Right lobe of liver (tissue), 6 donors: ENCODE results near the gene GPR25. TPM values are rescaled to one million over a fixed set of nuclear protein-coding genes. Genes with fewer than 3 reads are reported as not detected.
A peak's percentile ranks its signal among the peaks of the same experiment; 100 is the strongest.

Experiments used
- ATAC-seq, 4 donors: fragments of 200-7000 bp; cut with Tn5 transposase; one replicate each; pipeline ENCODE4 v1.9.1; 2020; ENCODE audit warnings: mild to moderate bottlenecking in 4 of 4, moderate library complexity in 4 of 4
- DNase-seq, 3 donors: peaks; one replicate each; pipeline ENCODE4 v3.0.0-alpha.2; 2020
- H3K27ac ChIP-seq, 3 donors: fragments of 200-600 bp; one replicate each; pipeline ENCODE4 v1.8.0; 2022
- H3K27me3 ChIP-seq, 2 donors: fragments of 200-600 bp; one replicate each; pipeline ENCODE4 v1.8.0; 2022
- H3K36me3 ChIP-seq, 4 donors: fragments of 200-600 bp; sonication (generic) in 1 of 4; one replicate each; pipeline versions ENCODE4 v1.5.1 to v1.8.0; 2017 to 2022; ENCODE audit warnings: control low read depth in 1 of 4
- H3K4me1 ChIP-seq, 4 donors: fragments of 200-600 bp; sonication (generic) in 1 of 4; one replicate each; pipeline versions ENCODE4 v1.5.1 to v1.8.0; 2017 to 2022; ENCODE audit warnings: control low read depth in 1 of 4
- H3K4me3 ChIP-seq, 3 donors: fragments of 200-600 bp; one replicate each; pipeline ENCODE4 v1.8.0; 2022
- H3K9me3 ChIP-seq, 4 donors: fragments of 200-600 bp; sonication (generic) in 1 of 4; one replicate each; pipeline versions ENCODE4 v1.5.1 to v1.8.0; 2017 to 2022; ENCODE audit warnings: control low read depth in 1 of 4
- POLR2A ChIP-seq: fragments of 450-650 bp; IDR thresholded peaks from one replicate; pipeline ENCODE4 v1.6.1; 2017; ENCODE audit warnings: antibody characterized with exemption, mild to moderate bottlenecking
- WGBS: methylation state at CpG from one replicate; pipeline ENCODE4 v1.1.6; 2018; ENCODE audit warnings: low coverage, low lambda C conversion rate; ENCODE audit not compliant: insufficient coverage; ENCODE audit errors: missing lambda C conversion rate; 5-methylcytosine and 5-hydroxymethylcytosine counted together
- intact Hi-C, 2 donors: fragments of 100-400 bp; cut with DNase I; formaldehyde crosslinking; loops; one replicate each; pipeline versions ENCODE4 v1.11.2 to v1.14.1; 2022
- long read RNA-seq: library from polyadenylated mRNA; unstranded; transcript quantifications from one replicate; pipeline ENCODE4 v2.0.0, GENCODE V29; 2019
- total RNA-seq, 6 experiments: library from RNA; depleted of rRNA in 2 of 6; stranded (reverse); fragments of >200 nt in 2 of 6; fragmentation: NEBNext Ultra II Directional in 3 of 6; extraction: Animal tissue kit (Norgen Biotek cat#: 25700) in 3 of 6; gene quantifications; one replicate each; pipeline versions ENCODE4 v1.1.0 to v1.2.4, GENCODE V29; 2016 to 2023
- TF ChIP-seq, protein P1 (sequence below), 4 donors: fragments of 200-600 bp in 3 of 4; fragments of 450-650 bp in 1 of 4; IDR thresholded peaks; one replicate each; pipeline versions ENCODE4 v1.5.1 to v1.8.0; 2016 to 2022; ENCODE audit warnings: antibody characterized with exemption in 4 of 4, mild to moderate bottlenecking in 2 of 4
- donor health status: DM: no; HTN: yes; CAD: no.
- donor health status: DM: no; HTN: no; CAD: no.
- donor health status: DM: no; HTN: no; CAD: no.
- donor health status: DM: no; HTN: yes; CAD: no.
- donor health status: DM: no; HTN: yes; CAD: no.

The GPR25 gene
- not detected for total RNA-seq
- long read RNA-seq: 0 reads

DNA sequence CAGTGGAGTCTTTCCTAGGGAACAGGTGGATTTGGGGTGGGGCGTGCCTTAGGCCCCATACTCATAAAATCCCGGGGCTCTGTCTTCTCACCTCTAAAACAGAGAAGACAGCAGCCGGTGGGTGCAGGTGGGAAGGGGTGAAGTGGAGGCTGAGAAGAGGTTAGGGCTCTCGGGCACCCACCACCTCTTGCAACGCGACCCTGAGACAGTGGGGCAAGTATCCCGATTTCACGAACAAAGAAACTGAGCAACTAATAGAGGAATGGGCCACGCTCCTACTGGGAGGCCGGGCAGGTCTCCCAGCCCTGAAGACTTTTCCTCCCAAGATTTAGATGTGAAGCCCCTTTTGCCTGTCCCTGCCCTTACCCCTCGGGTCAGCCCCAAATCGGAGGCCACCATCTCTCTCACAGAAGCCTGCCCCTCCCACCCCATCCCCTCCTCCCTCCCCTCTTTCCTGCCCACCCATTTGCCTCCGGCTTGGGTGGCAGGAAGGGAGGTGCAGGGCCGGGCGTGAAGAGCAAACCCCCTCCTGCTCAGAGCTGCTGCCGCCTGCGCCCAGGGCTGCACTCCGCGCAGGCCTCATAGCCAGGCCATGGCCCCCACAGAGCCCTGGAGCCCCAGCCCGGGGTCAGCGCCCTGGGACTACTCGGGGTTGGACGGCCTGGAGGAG is at the start of gene GPR25:
GPR25 (plus strand) TSS at position 536 of the 670 bp plus-strand sequence; CDS start at position 593, 57 bp downstream.
- no peak within 1 kb of the TSS for H3K27ac ChIP-seq
- WGBS: 77% methylated on average over 5 of the region's 23 CpGs

GRCh38 chr1:200831091-200831490 is 41.7 kb upstream of the GPR25 start:
- TF ChIP-seq, protein P1, sequence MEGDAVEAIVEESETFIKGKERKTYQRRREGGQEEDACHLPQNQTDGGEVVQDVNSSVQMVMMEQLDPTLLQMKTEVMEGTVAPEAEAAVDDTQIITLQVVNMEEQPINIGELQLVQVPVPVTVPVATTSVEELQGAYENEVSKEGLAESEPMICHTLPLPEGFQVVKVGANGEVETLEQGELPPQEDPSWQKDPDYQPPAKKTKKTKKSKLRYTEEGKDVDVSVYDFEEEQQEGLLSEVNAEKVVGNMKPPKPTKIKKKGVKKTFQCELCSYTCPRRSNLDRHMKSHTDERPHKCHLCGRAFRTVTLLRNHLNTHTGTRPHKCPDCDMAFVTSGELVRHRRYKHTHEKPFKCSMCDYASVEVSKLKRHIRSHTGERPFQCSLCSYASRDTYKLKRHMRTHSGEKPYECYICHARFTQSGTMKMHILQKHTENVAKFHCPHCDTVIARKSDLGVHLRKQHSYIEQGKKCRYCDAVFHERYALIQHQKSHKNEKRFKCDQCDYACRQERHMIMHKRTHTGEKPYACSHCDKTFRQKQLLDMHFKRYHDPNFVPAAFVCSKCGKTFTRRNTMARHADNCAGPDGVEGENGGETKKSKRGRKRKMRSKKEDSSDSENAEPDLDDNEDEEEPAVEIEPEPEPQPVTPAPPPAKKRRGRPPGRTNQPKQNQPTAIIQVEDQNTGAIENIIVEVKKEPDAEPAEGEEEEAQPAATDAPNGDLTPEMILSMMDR (IDR thresholded peaks at IDR 0.05): no peak
- no peak for TF ChIP-seq POLR2A
- Histone ChIP-seq H3K27me3 (no peaks in the 10 kb centered on the region), H3K4me3 (no peak overlapping the region), H3K27ac (no peak overlapping the region), H3K9me3 (no peaks in the 10 kb centered on the region), H3K36me3 (no peaks in the 10 kb centered on the region), H3K4me1 (no peaks in the 10 kb centered on the region)
- ATAC-seq (no peak), DNase-seq (no peak)
- intact Hi-C loops: no loop called here
- WGBS: 81% methylated on average over 2 of the region's 2 CpGs

More for the DNA sequence above, at the start of gene GPR25:
- TF ChIP-seq, protein P1 (IDR thresholded peaks at IDR 0.05): no peak
- no peak for TF ChIP-seq POLR2A
- no peaks in the 10 kb centered on the region for H3K9me3 ChIP-seq
- no peaks in the 10 kb centered on the region for H3K36me3 ChIP-seq
- peak in 1 of 4 donors; percentile 24 for ATAC-seq
- intact Hi-C loops: no loop called here
- no peak for DNase-seq
- peaks cover 0 to 8% (median 0%) of the 10 kb centered on the region in 4 donors for H3K4me1 ChIP-seq
- peak within 1 kb of the TSS in 1 of 3 donors; percentile 21 for H3K4me3 ChIP-seq
- H3K27me3 ChIP-seq: peaks cover 12 to 19% of the 10 kb centered on the region in 2 donors

DNA sequence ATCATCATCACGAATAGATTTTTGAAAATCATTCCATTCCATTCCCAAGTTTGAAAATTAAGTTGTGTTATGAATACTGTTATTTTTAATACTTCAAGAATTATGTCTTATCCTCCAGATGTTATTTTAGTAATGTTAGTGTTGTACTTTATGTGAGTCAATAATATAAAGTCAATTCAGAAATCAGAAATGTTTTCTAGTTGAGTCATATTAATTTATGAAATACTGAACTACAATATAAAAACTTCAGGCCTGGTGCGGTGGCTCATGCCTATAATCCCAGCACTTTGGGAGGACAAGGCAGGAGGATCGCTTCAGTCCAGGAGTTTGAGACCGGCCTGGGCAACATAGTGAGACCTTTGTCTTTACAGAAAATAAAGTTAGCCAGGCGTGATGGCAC is 38.4 kb upstream of the GPR25 start:
- Histone ChIP-seq H3K36me3 (no peaks in the 10 kb centered on the region), H3K4me3 (no peak overlapping the region), H3K27me3 (no peaks in the 10 kb centered on the region), H3K27ac (no peak overlapping the region), H3K9me3 (peaks cover 0 to 4% (median 0%) of the 10 kb centered on the region in 4 donors), H3K4me1 (no peaks in the 10 kb centered on the region)
- DNase-seq (no peak), ATAC-seq (no peak)
- intact Hi-C loops: no loop called here
- WGBS: 90% methylated on average over 5 of the region's 5 CpGs
- no peak for TF ChIP-seq POLR2A
- TF ChIP-seq, protein P1 (IDR thresholded peaks at IDR 0.05): no peak

DNA sequence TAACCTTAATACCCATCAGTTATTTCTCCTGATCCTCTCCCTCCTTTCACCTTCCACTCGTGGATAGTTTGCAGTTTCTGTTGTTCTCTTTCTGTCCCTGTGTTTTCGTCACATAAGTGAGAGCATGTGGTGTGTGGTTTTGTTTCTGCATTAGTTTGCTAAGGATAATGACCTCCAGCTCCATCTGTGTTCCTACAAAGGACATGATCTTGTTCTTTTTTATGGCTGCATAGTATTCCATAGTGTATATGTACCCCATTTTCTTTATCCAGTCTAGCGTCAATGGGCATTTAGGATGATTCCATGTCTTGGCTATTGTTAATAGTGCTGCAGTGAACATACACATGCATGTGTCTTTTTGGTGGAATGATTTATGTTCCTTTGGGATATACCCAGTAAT is 36.6 kb upstream of the GPR25 start:
- DNase-seq (no peak), ATAC-seq (no peak)
- Histone ChIP-seq H3K9me3 (peaks cover 0 to 4% (median 0%) of the 10 kb centered on the region in 4 donors), H3K27ac (no peak overlapping the region), H3K4me1 (no peaks in the 10 kb centered on the region), H3K4me3 (no peak overlapping the region), H3K36me3 (no peaks in the 10 kb centered on the region), H3K27me3 (no peaks in the 10 kb centered on the region)
- intact Hi-C loops: no loop called here
- WGBS: 86% methylated on average over 2 of the region's 3 CpGs
- TF ChIP-seq, protein P1 (IDR thresholded peaks at IDR 0.05): no peak
